Pulmonary artery endothelial cell (primary cell): ENCODE results near the gene KLRC4. TPM values are rescaled to one million over a fixed set of nuclear protein-coding genes. Genes with fewer than 3 reads are reported as not detected.
"Not testable (repeated sequence)": the region's sequence is repeated elsewhere in the genome, so short reads cannot be mapped to it uniquely, and the experiment has no call there.

Experiments
- DNase-seq: peaks from one replicate; pipeline ENCODE4 v3.0.0-alpha.2; 2011; ENCODE audit warnings: low read depth, low spot score
- total RNA-seq: library from RNA; depleted of rRNA; stranded (reverse); fragments of >200 nt; gene quantifications from 2 replicates; pipeline ENCODE4 v1.2.3, GENCODE V29; 2014

The KLRC4 gene
- not detected in 2 replicates for total RNA-seq

GRCh38 chr12:10409392-10409791, at the start of gene KLRC4:
KLRC4 (minus strand) TSS chr12:10409757; CDS start chr12:10409575, 182 bp downstream.
- DNase-seq: peak; percentile 4

DNA sequence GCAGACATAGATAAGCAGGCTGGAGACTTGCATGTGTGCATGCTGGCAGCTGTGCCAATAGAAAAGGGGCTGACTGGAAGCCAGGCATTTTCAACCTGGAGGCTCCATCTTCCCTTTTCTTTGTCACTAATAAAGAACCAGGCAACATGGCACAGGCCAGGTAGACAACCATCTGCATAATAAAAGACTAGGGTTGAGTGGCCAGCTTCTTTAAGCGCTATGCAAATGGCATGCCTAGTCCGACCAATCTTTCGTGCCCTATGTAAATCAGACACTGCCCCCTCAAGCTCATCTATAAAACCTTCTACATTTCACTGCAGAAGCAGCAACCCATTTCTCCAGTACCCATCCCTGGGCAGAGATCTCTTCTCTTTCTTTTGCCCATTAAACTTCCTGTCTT, 48.2 kb upstream of the KLRC4 start:
- no peak for DNase-seq

- DNase-seq: no peak
Measured at GRCh38 chr12:10456856-10457255, 47.3 kb upstream of the KLRC4 start.

DNA sequence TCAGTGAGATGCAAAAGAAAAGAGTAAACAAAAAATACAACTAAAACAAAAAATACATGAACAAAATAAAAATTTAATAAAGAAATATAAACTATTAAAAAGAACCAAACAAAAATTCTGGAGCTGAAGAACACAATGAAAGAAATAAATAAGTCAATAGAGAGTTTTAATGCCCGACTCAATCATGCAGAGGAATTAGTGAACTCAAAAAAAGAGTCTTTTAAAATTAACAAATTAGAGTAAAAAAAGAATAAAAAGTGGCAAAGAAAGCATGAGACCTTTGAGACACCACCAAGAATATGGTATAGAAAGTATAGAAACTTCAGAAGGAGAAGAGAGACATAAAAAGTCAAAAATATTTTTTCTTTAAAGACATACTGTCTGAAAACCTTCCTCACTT, 46.2 kb upstream of the KLRC4 start:
- DNase-seq: no peak

- DNase-seq: no peak
Measured at GRCh38 chr12:10454531-10454930, 45.0 kb upstream of the KLRC4 start.

GRCh38 chr12:10453156-10453555, 43.6 kb upstream of the KLRC4 start, which contains the start of gene KLRC1:
KLRC1 (minus strand) TSS chr12:10453377; CDS start chr12:10451156, 2,221 bp downstream.
- DNase-seq: no peak

- DNase-seq: no peak
Measured at GRCh38 chr12:10448236-10448635, 38.7 kb upstream of the KLRC4 start.

DNA sequence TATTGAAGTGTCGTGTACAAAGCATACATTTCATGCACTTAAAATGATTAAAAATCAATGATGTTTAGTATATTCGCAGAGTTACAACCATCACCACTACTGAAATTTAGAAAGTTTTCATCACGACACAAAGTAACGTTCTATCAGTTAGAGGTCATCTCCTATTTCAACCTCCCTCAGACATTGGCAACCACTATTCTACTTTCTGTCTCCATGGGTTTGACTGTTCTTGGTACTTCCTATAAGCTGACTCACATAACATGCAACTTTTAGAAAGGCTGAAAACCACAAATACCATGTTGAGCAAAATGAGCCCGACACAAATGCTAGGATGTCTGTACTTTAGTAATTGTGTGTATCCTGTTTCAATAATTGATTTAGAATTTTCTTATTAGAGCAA, 36.5 kb upstream of the KLRC4 start:
- DNase-seq: not testable (repeated sequence)

GRCh38 chr12:10441144-10441543, 31.6 kb upstream of the KLRC4 start:
- DNase-seq: not testable (repeated sequence)

GRCh38 chr12:10439608-10440274, 30.2 kb upstream of the KLRC4 start:
- DNase-seq: not testable (repeated sequence)

- not testable (repeated sequence) for DNase-seq
Measured at GRCh38 chr12:10437601-10438000, 28.0 kb upstream of the KLRC4 start.

GRCh38 chr12:10435816-10436215, 26.3 kb upstream of the KLRC4 start, which contains the start of gene KLRC2:
KLRC2 (minus strand) TSS chr12:10436010; CDS start chr12:10435986, 24 bp downstream.
- DNase-seq: peak; percentile 27

DNA sequence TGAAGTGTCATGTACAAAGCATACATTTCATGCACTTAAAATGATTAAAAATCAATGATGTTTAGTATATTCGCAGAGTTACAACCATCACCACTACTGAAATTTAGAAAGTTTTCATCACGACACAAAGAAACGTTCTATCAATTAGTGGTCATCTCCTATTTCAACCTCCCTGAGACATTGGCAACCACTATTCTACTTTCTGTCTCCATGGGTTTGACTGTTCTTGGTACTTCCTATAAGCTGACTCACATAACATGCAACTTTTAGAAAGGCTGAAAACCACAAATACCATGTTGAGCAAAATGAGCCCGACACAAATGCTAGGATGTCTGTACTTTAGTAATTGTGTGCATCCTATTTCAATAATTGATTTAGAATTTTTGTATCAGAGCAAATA, 21.1 kb upstream of the KLRC4 start:
- not testable (repeated sequence) for DNase-seq

DNA sequence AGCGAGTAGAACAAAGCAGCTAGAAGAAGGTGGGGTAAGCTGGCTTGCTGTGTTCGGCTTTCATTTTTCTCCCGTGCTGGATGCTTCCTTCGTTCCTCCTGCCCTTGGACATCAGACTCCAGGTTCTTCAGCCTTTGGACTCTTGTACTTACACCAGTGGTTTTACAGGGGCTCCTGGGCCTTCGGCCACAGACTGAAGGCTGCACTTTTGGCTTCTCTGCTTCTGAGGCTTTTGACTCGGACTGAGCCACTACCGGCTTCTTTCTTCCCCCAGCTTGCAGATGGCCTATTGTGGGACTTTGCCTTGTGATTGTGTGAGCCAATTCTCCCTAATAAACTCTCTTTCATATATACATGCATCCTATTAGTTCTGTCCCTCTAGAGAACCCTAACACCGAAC, 16.4 kb upstream of the KLRC4 start:
- not testable (repeated sequence) for DNase-seq

DNA sequence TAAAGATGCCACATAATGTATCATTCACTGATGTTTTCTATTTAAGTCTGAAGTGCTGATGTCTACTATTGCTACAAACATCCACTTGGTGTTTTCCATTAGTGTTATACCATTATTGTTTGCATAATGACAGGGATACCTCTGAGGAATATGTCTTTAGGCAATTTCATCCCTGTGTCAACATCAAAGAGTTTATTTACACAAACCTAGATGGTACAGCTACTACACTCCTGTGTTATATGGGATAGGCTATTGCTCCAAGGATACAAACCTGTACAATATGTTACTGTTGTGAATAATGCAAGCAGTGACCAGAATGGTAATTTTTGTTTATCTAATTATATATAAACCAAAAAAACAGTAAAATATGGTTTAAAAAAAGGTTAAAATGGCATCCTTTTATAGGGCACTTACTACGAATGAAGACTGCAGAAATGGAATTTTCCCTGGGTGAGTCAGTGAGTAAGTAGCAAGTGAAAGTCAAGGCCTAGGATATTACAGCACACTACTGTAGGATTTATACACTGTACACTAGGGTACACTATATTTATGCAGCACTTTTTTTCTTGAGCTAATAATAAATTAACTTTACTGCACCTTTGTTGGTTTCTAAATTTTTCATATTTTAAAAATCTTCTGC, 14.8 kb upstream of the KLRC4 start:
- DNase-seq: not testable (repeated sequence)

DNA sequence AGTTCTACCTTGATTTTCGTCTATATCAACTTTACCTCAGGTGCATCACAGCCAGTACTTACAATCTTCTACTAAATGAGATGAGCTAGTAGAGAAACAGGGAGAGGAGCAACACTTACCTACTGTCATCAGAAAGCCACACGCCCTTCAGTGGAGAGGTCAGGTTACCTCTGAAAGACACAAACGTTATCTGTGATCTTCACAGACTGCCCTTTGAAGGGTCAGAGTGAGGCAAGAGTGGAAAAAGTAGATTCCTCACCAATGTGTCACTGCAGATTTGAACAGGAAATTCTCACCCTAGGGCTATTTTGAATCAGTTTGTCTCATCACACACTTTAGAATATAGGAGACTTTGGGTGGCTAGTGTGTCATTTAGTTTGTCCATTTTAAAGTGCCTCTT, 12.6 kb upstream of the KLRC4 start:
- DNase-seq: not testable (repeated sequence)

DNA sequence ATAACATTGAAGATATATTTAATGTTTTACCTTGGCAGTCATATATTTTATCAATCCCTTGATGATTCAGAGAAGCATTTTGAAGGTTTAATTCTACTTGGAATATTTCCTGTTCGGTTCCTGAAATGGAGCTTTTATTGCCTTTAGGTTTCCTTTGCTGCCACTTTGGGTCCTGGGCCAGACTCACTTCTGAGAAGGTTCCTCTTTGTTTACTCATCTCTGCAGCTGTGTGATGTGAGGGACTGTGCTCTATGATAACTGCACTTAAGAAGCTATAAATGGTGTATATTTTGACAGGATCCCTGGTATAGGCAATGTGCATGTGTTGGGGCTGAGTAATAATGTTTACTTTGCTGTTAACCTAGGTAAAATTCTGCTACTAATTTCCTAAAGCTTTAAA, 10.8 kb upstream of the KLRC4 start, which contains the start of gene KLRC3:
Gene KLRC3 (minus strand): TSS at position 262 of the 400 bp plus-strand sequence. CDS start 45 bp downstream, at position 217.
- not testable (repeated sequence) for DNase-seq

DNA sequence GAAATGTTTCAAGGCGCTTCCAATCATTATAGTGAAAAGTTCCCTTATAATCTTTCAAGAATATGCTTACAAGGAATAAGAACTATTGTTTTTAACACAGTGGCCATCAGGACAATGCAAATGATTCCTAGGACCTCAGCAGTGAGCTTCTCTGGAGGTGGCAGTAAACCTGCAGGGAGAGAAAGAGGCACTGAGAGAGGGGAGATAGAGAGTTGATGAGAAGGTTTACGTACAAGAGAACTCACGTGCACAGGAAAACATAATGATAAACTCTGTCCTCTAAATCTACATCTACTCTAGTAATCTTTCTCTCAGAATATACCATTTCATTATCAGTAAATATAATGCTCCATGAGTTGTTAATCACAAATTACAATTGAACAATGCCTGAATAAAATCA, 715 bp downstream of the KLRC4 start:
- no peak for DNase-seq

DNA sequence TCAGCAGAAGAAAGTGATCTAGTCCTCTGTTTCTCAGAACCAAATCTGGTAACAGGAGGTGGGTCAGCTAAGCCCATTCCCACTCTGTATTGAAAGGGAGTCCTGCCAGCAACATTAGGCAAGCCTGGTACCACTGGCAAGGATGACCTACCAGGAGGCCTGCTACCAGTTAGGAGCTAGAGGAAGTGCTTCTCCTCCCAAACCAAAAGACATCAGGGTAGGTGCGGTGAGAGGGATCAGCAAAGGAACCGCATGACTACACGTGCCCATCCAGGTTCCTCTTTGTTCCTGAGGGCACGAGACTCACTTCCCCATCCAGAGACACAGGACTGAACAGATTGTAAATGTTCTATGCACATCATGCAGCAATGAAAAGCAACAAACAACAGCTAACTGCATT, 2.8 kb downstream of the KLRC4 start:
- no peak for DNase-seq

GRCh38 chr12:10405294-10405693, 4.3 kb downstream of the KLRC4 start:
- DNase-seq: no peak

- DNase-seq: no peak
Measured at GRCh38 chr12:10404798-10405197, 4.8 kb downstream of the KLRC4 start.

- DNase-seq: no peak
Measured at GRCh38 chr12:10400829-10401228, 8.7 kb downstream of the KLRC4 start.

- no peak for DNase-seq
Measured at GRCh38 chr12:10398168-10398567, 11.4 kb downstream of the KLRC4 start.
